Dermis blood vessel endothelial cell (primary cell): ENCODE data around the gene B3GALT5. TPM values are rescaled to one million over a fixed set of nuclear protein-coding genes. Genes with fewer than 3 reads are reported as not detected.

Experiments
- DNase-seq: peaks from one replicate; pipeline ENCODE4 v3.0.0; 2010
- total RNA-seq: library from RNA; depleted of rRNA; stranded (reverse); fragments of >200 nt; gene quantifications from 2 replicates; pipeline ENCODE4 v1.2.3, GENCODE V29; 2014

The B3GALT5 gene
- total RNA-seq, 1 donor from 2014 or later, result under 0.01 TPM

GRCh38 chr21:39707316-39707715, 94.6 kb downstream of the B3GALT5 start:
- no peak for DNase-seq

- DNase-seq, result no peak
Measured at GRCh38 chr21:39710866-39711265, 98.1 kb downstream of the B3GALT5 start.

- no peak for DNase-seq
Measured at GRCh38 chr21:39712273-39712672, 99.5 kb downstream of the B3GALT5 start.

- no peak for DNase-seq
Measured at GRCh38 chr21:39712976-39713375, 100.2 kb downstream of the B3GALT5 start.

GRCh38 chr21:39713905-39714304, 101.2 kb downstream of the B3GALT5 start:
- no peak for DNase-seq

GRCh38 chr21:39714331-39714730, 101.6 kb downstream of the B3GALT5 start:
- no peak for DNase-seq

GRCh38 chr21:39715804-39716397, 103.2 kb downstream of the B3GALT5 start:
- DNase-seq, result peak; percentile 53

GRCh38 chr21:39720126-39720778, 107.5 kb downstream of the B3GALT5 start:
- no peak for DNase-seq

- DNase-seq, result no peak
Measured at GRCh38 chr21:39721885-39722284, 109.1 kb downstream of the B3GALT5 start.

Other genes starting within 250 kb of the B3GALT5 start
- 0.70 and 1.7 TPM in 2 replicates for gene LCA5L, start 167.2 kb upstream of the B3GALT5 start, total RNA-seq
- gene SH3BGR, start 161.0 kb upstream of the B3GALT5 start, total RNA-seq, result 0.51 TPM in 2 replicates
- not detected in 2 replicates for gene IGSF5, start 132.2 kb downstream of the B3GALT5 start, total RNA-seq